HG02623 (cell line): ENCODE results near the gene GBP7.

Source experiments
- ATAC-seq: cut with Tn5 transposase; IDR thresholded peaks from one replicate; pipeline ENCODE4 v1.9.1; 2021; ENCODE audit warnings: moderate library complexity; ENCODE audit not compliant: unreplicated experiment

GBP7 gene

GRCh38 chr1:89125240-89125912, 50.4 kb downstream of the GBP7 start:
- ATAC-seq: peak; percentile 18

DNA sequence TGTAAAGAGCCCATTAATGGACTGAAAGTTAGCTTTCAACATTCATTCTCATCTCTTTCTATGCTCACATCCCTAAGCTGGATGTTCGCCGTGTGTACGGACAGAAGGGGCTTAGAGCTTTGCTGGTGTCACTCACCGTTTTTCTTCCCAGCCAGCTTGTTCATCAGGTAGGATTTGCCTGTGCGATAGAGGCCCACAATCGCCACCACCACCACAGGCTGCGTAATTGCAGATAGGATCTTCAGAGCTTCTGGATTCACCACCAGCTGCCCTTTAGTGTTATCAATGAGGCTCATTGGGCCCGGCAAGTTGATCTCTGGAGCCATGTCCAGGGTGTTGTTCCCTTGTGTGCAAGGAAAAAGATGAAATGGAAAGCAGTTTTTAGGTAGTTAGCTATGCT, 54.2 kb downstream of the GBP7 start:
- ATAC-seq: no peak

- ATAC-seq: no peak
Observed at GRCh38 chr1:89114662-89115061, 61.1 kb downstream of the GBP7 start.

DNA sequence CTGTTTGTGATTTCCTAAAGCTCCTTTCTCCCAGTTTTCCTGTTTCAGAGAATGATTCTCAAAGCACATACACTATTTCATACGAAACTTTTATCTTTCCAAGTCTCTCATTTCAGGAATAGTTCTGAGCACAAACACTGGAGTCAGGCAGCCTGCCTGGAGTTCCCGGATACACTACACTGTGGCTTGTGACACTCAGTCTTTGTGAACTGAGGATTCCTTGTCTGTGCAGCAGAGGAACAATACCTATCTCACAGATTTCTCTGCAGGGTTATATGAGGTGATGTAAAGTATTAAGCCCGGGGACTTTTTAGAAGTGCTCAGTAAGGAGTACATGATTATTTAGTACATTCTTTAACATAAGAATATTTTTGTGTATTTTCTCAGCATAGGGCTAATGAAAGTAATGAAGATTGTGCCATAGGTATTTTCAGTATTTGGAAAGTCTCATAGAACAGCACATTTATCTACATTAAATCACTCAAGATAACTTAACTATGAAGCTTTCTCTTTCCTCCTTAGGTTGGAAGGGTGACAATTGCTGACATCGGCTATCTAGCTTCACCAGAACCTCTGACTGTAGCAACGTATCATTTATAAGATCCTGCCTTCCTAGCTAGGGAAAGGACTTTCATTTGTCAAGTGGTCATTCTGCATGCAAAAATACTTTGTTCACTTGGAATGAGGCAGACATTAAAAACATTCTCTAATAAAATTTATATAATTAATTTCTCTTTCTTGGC, 62.8 kb downstream of the GBP7 start:
- ATAC-seq: no peak

DNA sequence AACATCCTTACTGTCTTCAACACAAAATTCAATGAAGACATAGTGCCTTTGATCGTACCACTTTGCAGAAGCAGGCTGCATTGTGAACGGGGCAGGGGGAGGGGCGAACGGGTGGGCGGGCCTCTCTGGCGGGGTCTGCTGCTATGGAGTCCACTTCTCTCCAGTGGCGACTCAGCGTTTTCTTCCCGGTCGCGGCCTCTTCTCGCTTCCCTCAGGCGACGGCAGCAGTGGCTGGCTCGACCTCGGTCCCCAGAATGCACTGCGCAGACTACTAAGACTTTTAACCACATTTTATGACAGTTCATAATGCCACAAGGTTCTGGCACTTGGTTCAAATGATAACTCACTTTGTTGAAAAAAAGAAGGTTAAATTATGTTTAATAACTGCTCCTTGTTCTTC, 71.1 kb downstream of the GBP7 start:
- no peak for ATAC-seq

- ATAC-seq: no peak
Observed at GRCh38 chr1:89104147-89104546, 71.7 kb downstream of the GBP7 start.

DNA sequence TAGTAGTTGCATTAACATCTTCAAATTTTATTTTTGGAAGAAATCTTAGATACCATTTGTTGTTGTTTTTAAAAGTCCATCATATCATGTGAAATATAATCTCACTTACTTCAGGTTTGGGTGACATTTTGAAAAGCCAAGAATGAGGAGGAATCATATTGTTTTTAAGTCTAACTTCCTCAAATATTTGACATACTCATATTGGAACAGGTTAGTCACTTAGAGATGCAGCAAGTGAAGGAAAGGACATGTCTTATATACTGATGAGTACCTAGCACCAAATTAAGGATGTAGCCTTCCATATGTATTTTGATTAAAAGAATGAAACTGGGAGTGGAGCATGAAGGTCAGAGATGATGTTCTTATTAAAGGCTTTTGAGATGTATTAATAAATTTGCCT, 73.8 kb downstream of the GBP7 start:
- ATAC-seq: no peak

GRCh38 chr1:89100412-89100811, 75.4 kb downstream of the GBP7 start:
- ATAC-seq: no peak

DNA sequence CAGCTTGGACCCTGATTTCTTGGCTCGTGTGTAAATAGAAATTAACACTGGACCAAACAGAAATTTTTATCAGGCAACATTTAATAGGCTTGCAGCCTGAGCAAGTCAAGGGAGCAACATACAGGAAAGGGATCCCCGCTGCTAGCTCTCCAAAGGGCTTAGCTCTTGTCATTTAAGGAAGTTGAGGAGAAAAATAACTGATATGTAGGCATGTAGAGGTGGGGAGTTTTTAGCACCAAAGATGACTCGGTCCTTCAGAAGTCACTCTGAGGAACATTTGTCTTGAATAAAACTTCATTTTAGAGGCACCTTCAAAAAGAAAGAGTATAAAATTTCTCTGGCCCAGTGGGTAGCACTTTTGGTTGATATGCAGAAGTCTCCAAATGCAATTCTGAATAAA, 76.9 kb downstream of the GBP7 start:
- no peak for ATAC-seq

DNA sequence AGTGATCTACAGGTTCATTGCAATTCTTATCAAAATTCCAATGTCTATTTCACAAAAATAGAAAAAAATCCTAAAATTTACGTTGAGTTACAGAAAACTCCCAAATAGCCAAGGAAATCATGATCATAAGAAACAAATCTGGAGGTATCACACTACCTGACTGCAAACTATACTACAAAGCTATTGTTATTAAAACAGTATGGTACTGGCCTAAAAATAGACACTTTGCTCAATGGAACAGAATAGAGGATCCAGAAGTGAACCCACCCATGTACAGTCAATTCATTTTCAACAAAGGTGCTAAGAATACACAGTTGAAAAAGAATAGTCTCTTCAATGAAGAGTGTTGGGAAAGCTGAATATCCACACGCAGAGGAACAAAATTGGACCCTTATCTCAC, 80.1 kb downstream of the GBP7 start:
- no peak for ATAC-seq

DNA sequence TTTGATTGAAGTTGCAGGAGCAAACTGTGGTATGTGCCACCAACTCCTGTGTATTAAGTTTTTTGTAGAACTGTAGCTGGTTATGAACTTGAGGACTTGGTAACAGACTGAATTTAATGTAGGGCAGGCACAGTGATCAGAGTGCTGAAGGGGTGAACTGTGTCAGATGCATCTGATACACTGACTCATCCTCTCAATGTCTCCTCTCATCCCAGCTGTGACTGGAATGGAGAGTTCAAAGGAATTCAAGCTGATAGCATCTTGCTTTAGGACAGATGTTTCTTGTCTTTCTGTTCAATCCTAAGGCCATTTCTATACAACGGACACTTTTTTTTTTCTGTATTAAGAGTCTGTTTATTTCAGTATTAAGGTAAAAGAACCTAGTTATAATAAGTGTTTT, 85.8 kb downstream of the GBP7 start:
- ATAC-seq: no peak

- no peak for ATAC-seq
Observed at GRCh38 chr1:89088572-89088971, 87.2 kb downstream of the GBP7 start.

DNA sequence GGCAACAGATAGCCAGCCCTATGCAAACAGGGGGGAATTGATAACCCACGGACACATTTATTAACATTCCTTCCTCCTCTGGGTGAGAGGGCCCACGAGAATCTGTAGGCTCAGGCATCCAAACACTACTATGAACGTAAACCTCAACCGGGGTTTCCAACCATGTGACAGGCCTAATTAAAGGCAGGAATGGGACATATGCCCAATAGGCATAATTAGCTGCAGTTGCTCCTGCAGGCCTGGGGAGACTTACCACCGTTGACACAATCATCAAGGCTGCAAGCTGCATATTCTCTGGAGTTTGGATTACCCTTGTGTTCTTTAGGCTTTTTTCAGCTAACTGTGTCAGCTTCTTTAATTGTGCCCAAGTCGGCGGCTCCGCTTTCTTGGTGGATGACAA, 88.6 kb downstream of the GBP7 start:
- no peak for ATAC-seq

GRCh38 chr1:89085781-89086180, 90.0 kb downstream of the GBP7 start:
- peak; percentile 74 for ATAC-seq
